ENCODE results near the gene TCF23.
"Not testable (repeated sequence)": the region's sequence is repeated elsewhere in the genome, so short reads cannot be mapped to it uniquely, and the experiment has no call there.

Gene TCF23

GRCh38 chr2:27189989-27190388, 41.2 kb downstream of the TCF23 start:
- DNase-seq (ENCODE audit: low read depth in 2 of 2), result no peak

GRCh38 chr2:27191070-27191829, 42.4 kb downstream of the TCF23 start:
- peak; percentile 43 to 53 for DNase-seq (ENCODE audit: low read depth in 2 of 2)

GRCh38 chr2:27194538-27195354, 45.9 kb downstream of the TCF23 start:
- DNase-seq (ENCODE audit: low read depth in 2 of 2), result no peak

- DNase-seq (ENCODE audit: low read depth in 2 of 2), result not testable (repeated sequence)
These were observed 47.0 kb downstream of the TCF23 start for GRCh38 chr2:27195799-27196198.

- not testable (repeated sequence) for DNase-seq (ENCODE audit: low read depth in 2 of 2)
These were observed 49.3 kb downstream of the TCF23 start for GRCh38 chr2:27198068-27198467.

- no peak for DNase-seq (ENCODE audit: low read depth in 2 of 2)
These were observed 49.8 kb downstream of the TCF23 start for GRCh38 chr2:27198627-27199026.

- no peak for DNase-seq (ENCODE audit: low read depth in 2 of 2)
These were observed 50.4 kb downstream of the TCF23 start for GRCh38 chr2:27199241-27199640.

- DNase-seq (ENCODE audit: low read depth in 2 of 2), result no peak
These were observed 52.9 kb downstream of the TCF23 start for GRCh38 chr2:27201675-27202074.

GRCh38 chr2:27202854-27203253, 54.0 kb downstream of the TCF23 start:
- DNase-seq (ENCODE audit: low read depth in 2 of 2), result no peak

- no peak for DNase-seq (ENCODE audit: low read depth in 2 of 2)
These were observed 54.9 kb downstream of the TCF23 start for GRCh38 chr2:27203741-27204140.

- DNase-seq (ENCODE audit: low read depth in 2 of 2), result no peak
These were observed 55.8 kb downstream of the TCF23 start for GRCh38 chr2:27204566-27204965.

- DNase-seq (ENCODE audit: low read depth in 2 of 2), result no peak
These were observed 56.4 kb downstream of the TCF23 start for GRCh38 chr2:27205206-27205605.

- no peak for DNase-seq (ENCODE audit: low read depth in 2 of 2)
These were observed 57.5 kb downstream of the TCF23 start for GRCh38 chr2:27206346-27206745.
